Fibroblast of skin of abdomen (primary cell): ENCODE data around the gene PGGHG.
"Not testable (repeated sequence)": the region's sequence is repeated elsewhere in the genome, so short reads cannot be mapped to it uniquely, and the experiment has no call there.

ENCODE experiments used
- DNase-seq: peaks from one replicate; pipeline ENCODE4 v3.0.0-alpha.2; 2013

Gene PGGHG

DNA sequence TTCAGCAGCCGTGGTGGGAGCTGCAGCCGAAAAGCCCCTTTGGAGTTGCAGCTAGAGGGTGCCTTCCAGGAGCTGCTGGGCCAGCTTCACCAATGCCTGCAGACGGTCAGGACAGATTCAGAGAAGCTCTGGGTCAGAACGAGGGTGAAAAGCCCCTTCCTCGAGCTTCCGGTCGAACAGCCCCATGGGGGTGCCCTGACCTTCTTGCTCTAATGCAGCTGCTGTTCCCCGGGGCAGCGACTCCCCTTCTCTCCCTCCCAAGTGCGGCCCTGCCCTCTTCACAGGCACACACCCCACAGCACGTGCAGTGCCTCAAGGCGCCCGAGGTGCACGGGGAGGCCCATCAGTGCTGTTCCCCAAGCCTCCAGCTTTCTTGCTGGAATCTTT lies 41.4 kb downstream of the PGGHG start:
- no peak for DNase-seq

DNA sequence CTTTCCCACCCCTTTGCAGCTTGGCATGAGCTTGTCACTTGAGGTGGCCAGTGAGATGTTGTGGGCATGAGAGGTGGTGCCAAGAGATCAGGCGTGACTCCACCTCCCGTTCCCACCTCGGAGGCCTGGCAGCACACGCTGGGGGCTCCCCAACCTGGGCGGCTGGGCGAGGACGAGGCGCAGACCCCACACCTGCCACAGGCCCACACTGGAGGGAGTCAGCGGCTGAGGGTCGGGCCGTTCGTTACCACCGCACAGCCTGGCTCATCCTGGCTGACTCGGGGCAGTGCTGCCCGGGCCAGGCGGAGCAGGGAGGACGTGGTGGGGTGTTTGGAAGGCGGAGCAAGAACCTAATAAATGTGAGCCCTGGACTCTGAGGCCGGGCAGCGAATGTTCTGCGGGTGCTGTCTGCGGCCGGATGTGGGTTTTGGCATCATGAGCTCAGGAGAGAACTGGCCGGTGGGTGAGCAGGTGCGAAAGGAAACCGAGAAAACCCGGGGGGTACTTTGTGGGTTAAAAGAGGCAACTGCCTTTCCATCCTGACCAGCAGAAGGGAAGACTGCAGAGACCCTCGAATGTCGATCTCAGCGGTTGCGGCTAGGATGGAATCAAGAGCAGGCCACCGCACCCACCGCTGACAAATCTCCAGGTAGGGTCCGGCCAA lies 41.9 kb downstream of the PGGHG start:
- no peak for DNase-seq

DNA sequence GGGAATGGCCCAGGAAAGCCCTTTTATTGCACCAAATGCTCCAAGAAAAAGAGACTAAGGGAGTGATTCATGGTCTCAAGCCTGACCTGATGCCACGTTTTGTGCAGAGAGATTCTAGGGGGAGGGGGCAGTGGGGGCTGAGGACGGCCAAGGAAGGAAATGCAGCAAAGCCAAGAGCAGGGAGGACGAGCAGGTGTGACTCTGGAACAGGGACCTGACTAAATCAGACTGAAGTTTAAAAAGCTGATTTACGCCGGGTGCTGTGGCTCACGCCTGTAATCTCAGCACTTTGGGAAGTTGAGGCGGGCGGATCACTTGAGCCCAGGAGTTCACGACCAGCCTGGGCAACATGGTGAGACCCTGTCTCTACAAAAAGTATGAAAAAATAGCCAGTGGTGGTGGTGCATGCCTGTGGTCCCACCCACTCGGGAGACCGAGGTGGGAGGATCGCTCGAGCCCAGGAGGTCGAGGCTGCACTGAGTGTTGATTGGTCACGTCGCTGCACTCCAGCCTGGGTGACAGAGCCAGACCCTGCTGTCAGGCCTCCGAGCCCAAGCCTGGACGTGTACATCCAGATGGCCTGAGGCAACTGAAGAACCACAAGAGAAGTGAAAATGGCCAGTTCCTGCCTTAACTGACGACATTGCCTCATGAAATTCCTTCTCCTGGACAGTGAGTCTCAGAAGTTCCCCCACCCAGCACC lies 42.6 kb downstream of the PGGHG start:
- no peak for DNase-seq

DNA sequence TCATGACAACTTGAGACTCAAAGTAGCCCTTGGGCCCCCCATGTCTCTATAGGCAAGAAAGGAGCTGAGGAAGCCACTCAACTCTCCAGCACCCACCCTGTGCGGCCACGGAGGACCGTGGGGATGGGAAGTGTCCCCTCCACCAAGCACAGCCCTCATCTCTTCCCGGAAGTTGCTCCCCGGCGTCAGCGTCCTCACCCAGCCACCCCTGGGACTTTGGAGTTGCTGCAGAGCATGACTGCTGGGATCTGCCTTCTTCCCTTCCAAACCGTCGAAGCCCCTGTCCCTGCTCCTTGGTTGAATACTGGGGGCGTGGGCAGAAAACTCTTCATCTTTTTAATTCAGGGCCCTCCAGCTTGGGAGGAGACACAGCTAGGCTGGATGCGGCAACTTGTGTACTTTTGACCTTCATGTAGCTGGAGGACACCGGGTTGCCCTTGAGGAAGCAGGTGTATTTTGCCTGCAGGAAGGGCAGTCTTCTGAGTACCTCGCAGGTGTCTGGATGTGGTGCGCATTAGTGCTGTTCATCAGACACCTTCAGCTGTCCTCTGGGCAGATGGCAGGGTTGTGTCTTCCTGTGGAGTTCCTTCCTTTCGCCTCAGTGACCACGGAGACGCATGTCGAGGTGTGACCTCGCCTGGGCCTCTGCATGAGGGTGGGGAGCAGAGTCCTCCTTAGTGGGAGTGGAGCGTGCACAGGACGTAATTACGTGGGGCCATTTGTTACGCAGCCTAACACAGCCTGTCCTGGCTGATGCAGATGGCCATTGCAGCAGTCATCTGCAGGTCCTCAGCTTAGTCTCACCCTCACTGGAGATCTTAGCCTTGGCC lies 43.9 kb downstream of the PGGHG start:
- DNase-seq: no peak

DNA sequence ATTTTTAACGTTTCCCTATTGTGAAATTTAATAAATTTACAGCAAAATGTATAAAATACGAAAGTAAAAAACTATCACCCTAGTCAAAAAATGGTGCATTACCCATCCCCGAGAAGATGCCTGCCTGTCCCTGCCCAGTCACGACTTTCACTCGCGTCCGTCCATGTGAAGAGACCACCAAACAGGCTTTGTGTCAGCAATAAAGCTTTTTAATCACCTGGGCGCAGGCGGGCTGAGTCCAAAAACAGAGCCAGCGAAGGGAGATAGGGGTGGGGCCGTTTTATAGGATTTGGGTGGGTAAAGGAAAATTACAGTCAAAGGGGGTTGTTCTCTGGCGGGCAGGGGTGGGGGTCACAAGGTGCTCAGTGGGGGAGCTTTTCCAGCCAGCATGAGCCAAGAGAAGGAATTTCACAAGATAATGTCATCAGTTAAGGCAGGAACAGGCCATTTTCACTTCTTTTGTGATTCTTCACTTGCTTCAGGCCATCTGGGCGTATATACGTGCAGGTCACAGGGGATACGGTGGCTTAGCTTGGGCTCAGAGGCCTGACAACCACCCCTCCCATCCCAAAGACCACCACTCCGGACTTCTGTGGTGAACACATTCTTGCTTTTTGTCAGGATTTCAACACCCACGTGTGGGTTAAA lies 44.8 kb downstream of the PGGHG start:
- not testable (repeated sequence) for DNase-seq

DNA sequence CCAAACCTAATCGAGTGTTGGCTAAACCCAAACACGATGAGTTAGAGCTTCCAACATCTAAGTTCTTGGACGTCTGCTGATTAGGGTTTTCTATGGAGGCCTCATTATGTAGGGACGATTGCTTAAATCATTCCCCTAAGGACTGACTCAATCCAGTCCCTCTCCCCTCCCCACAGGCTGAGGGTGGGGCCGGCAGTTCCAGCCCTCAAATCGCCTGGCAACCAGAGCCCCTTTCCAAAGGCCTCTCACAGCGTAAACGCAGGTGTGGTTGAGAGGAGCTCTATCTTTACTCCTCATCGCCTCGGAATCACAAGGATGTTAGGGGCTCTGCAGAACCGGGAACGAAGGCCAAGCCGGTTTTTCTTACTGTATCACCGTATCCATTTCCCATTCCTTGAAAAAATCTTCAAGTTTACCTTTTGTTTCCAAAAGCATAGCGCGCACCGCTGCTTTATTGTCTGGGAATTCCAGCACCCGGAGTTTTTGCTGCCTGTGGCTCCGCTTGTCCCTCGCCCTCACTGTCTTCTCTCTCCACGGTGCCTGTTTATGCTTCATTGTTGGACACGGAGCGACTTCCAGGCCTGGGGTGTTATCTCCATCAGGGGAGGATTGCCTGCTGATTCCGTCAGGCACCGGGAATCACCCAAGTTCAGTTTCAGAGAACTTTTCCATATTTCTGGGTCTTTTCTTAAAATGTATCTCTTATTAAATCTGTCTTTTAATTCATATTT lies 45.5 kb downstream of the PGGHG start:
- DNase-seq: no peak

DNA sequence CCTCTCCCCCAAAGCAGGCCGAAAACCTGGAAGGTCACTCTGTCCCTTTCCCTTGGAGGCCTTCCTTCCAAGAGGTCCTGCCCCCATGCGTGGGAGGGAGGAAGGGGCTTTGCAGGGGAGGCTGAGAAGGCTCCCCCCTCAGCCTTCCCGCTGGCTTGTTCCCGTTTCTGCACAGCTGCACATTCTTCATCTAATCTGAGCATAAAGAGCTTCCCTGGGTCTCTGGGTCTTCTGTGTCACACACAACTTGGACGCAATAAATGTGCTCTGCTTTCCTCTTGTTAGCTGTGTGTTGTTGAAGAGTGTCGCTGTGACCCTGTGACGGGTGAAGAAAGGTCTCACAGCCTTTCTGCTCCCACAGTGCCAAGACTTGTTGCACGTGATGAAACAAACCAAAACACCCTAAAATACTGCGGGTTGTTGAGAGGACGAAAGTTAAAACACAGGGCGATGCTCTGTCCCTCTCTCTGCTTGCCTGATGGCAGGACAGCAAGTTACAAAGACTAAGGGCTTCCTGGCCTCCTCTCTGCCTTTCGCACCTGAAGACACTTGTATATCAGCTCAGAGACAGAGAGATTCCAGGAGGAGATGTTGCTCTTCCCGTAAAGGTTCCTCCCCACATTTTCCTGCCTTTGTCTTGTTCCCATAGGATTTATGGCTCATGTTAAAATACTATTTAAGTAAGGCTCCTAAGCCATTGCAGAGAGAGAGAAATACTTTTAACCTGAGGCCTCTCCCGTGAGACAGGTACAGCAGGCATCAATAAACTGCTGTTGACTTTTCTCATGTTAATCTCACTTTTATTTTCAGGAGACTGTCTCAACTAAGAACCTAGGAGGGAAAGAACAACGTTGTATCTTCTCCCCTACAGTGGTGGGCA lies 47.1 kb downstream of the PGGHG start:
- no peak for DNase-seq

DNA sequence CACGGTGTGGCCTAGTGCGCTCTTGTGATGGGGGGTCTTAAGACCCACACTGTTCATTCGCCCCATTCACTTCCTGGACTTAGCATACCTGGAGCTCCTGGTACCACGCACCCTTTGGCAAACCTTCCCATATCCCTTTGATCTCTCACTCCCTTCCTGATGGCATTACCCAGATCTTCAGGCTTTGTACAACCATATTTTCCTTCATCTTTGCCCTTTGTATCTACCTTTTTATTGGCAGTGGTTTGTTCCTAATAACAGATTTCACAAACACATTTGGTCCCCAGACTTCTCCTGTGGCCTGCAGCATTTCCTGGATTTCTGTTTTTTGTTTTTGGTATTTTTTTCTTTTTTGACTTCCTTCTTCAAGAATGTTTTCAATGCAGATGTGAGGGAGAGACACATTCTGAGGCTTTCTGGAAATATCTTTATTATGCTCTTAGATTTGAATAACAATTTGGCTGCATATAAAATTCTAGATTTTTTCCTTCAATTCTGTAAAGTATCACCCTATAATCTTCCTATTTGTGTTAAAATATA lies 47.8 kb downstream of the PGGHG start:
- DNase-seq: no peak

DNA sequence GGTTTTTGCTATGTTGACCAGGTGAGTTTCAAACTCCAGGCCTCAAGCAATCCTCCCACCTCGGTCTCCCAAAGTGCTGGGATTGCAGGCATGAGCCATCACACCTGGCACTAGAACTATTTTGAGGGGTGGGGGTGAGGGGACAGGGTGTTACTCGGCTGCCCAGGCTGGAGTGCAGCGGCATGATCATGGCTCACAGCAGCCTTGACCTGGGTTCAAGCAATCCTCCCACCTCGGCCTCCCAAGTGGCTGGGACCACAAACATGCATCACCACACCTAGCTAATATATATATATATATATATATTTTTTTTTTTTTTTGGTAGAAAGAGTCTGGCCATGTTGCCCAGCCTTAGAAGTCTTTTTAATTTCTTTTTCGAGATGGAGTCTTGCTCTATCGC lies 48.8 kb downstream of the PGGHG start:
- DNase-seq: no peak

DNA sequence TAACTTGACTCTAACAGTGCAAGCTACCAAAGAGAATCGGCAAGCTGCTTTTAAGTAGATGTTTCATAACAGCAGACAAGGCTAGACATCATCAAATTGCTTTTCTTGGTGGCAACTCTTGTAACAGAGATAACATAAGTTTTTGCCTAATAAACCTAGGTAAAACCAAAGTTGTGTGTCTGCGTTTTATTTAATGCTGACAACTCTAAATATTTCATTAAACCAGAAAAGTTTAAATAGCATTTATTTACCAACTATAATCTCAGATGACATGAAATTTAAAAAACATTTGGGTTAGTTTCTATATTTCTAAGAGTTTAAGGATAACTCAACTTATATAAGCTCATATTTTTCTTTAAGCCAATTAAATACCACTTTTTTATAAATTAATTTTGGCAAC lies 51.0 kb downstream of the PGGHG start:
- DNase-seq: no peak

DNA sequence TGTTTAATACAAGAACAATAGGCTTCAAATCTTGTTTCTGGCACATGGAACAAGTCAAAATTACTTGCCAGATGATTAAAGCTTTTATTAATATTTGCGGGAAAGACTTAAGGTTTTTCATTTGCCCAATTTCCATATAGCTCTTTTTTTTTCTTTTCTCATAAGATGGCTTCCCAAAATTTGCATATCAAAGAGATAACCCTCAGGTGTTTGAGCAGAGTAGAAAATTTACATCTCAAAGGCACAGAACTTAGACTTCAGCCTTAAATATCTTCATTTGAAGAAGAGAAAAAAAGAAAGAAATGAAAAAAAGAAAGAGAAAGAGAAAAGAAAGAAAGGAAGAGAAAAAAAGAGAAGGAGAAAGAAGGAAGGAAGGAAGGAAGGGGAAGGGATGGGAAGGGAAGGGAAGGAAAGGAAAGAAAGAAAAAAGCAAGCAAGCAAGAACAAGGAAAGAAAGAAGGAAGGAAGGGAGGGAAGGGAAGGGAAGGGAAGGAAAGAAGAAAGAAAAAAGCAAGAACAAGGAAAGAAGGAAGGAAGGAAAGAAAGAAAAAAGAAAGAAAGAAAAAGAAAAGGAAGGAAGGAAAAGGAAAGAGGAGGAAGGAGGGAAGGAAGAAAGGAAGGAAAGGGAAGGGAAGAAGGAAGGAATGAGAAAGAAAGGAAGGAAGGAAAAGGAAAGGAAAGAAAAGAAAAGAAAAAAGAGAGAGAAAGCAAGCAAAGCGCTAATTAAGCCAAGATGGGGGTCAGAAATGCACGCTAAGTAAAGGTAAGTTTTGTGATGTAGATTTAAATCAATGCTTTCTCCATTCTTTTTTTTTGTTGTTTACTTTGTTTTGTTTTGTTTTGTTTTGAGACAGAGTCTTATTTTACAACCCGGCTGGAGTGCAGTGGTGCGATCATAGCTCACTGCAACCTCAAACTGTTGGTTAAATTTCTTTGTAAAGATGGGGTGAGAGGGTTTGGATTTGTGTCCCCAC lies 51.9 kb downstream of the PGGHG start:
- DNase-seq: no peak

DNA sequence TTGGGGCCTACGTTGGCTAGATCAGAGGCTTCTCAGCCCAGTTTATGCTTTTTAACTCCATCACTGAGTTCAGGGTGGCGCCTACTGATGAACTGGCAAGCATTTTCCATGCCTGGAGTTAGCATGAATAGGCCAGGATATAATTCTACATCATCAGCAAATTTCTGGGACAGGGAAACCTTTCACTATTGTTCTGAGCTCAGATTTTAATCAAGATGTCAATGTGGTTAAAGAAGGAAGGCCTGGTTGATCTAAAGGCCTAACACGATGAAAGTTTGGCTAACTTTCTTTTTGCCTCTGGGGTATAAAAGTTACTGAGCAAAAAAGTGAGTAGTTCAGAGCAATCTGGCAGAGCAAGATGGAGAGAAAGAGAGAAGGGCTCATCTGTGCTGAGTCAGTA lies 53.4 kb downstream of the PGGHG start:
- DNase-seq: no peak

DNA sequence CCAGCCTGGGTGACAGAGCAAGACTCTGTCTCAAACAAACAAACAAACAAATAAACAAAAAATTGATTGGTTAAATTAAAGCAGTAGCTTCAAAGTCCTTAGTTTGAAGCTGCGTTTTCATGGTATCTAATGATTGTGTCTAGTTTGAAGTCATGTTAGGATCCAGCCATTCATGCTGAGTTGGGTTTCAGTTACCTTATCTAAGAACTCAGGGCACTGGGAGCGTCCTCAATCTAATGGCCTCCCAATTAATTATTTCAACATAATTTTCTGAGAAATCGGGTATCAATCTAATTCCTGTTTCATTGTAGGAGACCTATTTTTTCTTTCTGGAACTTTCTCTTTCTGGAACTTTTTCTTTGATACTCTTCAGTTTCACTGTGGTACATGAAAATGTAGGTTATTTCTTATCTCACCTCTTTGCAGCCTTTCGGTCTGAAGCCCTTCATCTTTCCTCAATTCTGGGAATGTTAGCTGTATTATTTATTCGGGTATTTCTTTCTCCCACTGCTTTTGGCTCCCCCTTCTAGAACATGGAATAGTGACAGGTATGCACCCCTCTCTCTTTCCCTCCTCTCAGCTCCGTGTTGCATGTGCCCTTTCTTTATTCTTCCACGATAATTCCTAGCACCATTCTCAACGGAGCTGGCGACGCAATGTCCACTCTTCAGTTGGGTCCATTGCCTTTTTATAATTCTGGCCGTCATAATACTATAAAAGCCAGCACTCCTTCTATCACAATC lies 56.1 kb downstream of the PGGHG start:
- DNase-seq: no peak
